Activated CD4-positive, alpha-beta T cell treated with anti-CD3 and anti-CD28 coated beads, Interleukin-2, amount 10 ng/mL, durations not matched to agents 24 days and 14 days (primary cell): ENCODE results near the gene B3GNT9. TPM values are rescaled to one million over a fixed set of nuclear protein-coding genes. Genes with fewer than 3 reads are reported as not detected.

Source experiments
- DNase-seq: peaks from one replicate; pipeline ENCODE4 v3.0.0; 2022
- H3K27ac Mint-ChIP-seq: one replicate; pipeline ENCODE4 v1.8.0; 2022; ENCODE audit warnings: mild to moderate bottlenecking, mixed read lengths
- H3K27me3 Mint-ChIP-seq: one replicate; pipeline ENCODE4 v1.8.0; 2022; ENCODE audit warnings: mixed read lengths
- H3K36me3 Mint-ChIP-seq: one replicate; pipeline ENCODE4 v1.8.0; 2022; ENCODE audit warnings: low read depth, mild to moderate bottlenecking, mixed read lengths
- H3K4me1 Mint-ChIP-seq: one replicate; pipeline ENCODE4 v1.8.0; 2021; ENCODE audit warnings: mixed read lengths
- H3K4me3 Mint-ChIP-seq: one replicate; pipeline ENCODE4 v1.8.0; 2022; ENCODE audit warnings: mild to moderate bottlenecking, moderate library complexity, mixed read lengths
- H3K9me3 Mint-ChIP-seq: one replicate; pipeline ENCODE4 v1.8.0; 2021; ENCODE audit warnings: mixed read lengths
- intact Hi-C: fragments of 100-400 bp; cut with micrococcal nuclease; formaldehyde crosslinking; loops from one replicate; pipeline ENCODE4 v1.15.1; 2023
- total RNA-seq: library from RNA; stranded (reverse); gene quantifications from 2 replicates; pipeline ENCODE4 v1.2.3, GENCODE V29; 2022

The B3GNT9 gene
- total RNA-seq, 1 donor from 2014 or later, result 5.6 TPM

- Mint-ChIP-seq H3K27ac (no peak overlapping the region), H3K9me3 (no peaks in the 10 kb centered on the region)
- intact Hi-C loops, result loop anchor here (2.0 kb wide), 1 partner anchor 65 kb away; the partner anchor contains the start of gene FHOD1
Observed at GRCh38 chr16:67182288-67182687, 31.5 kb upstream of the B3GNT9 start.

GRCh38 chr16:67181346-67181745 is 30.5 kb upstream of the B3GNT9 start:
- Mint-ChIP-seq H3K27me3 (peaks cover 8% of the 10 kb centered on the region), H3K27ac (no peak overlapping the region), H3K36me3 (peaks cover 11% of the 10 kb centered on the region), H3K9me3 (no peaks in the 10 kb centered on the region), H3K4me1 (peaks cover 34% of the 10 kb centered on the region), H3K4me3 (no peak overlapping the region)
- intact Hi-C loops, result no loop called here
- no peak for DNase-seq

More at GRCh38 chr16:67182288-67182687, 31.5 kb upstream of the B3GNT9 start:
- Mint-ChIP-seq H3K4me1 (peaks cover 30% of the 10 kb centered on the region), H3K4me3 (no peak overlapping the region), H3K27me3 (peaks cover 8% of the 10 kb centered on the region), H3K36me3 (peaks cover 6% of the 10 kb centered on the region)
- no peak for DNase-seq

GRCh38 chr16:67180166-67180565 is 29.4 kb upstream of the B3GNT9 start:
- Mint-ChIP-seq H3K9me3 (no peaks in the 10 kb centered on the region), H3K4me3 (no peak overlapping the region), H3K27me3 (peaks cover 2% of the 10 kb centered on the region), H3K36me3 (peaks cover 18% of the 10 kb centered on the region), H3K4me1 (peaks cover 35% of the 10 kb centered on the region), H3K27ac (no peak overlapping the region)
- intact Hi-C loops, result no loop called here
- no peak for DNase-seq

- peak; percentile 75 for DNase-seq
- intact Hi-C loops, result no loop called here
- peaks cover 18% of the 10 kb centered on the region for H3K36me3 Mint-ChIP-seq
- H3K9me3 Mint-ChIP-seq, result no peaks in the 10 kb centered on the region
- no peak overlapping the region for H3K27ac Mint-ChIP-seq
- H3K4me3 Mint-ChIP-seq, result peak overlapping the region; percentile 74
- H3K4me1 Mint-ChIP-seq, result peaks cover 34% of the 10 kb centered on the region
- no peaks in the 10 kb centered on the region for H3K27me3 Mint-ChIP-seq
Observed at GRCh38 chr16:67179421-67180080, 28.8 kb upstream of the B3GNT9 start.

- peak overlapping the region; percentile 74 for H3K4me3 Mint-ChIP-seq
- H3K9me3 Mint-ChIP-seq, result no peaks in the 10 kb centered on the region
- DNase-seq, result peak; percentile 90
- intact Hi-C loops, result no loop called here
- H3K27me3 Mint-ChIP-seq, result no peaks in the 10 kb centered on the region
- peaks cover 21% of the 10 kb centered on the region for H3K36me3 Mint-ChIP-seq
- H3K27ac Mint-ChIP-seq, result no peak overlapping the region
- H3K4me1 Mint-ChIP-seq, result peaks cover 43% of the 10 kb centered on the region
Observed at GRCh38 chr16:67177743-67178699, 27.2 kb upstream of the B3GNT9 start.

- intact Hi-C loops, result no loop called here
- Mint-ChIP-seq H3K4me3 (peak overlapping the region; percentile 74), H3K27me3 (no peaks in the 10 kb centered on the region), H3K36me3 (peaks cover 22% of the 10 kb centered on the region), H3K4me1 (peaks cover 50% of the 10 kb centered on the region), H3K27ac (no peak overlapping the region), H3K9me3 (no peaks in the 10 kb centered on the region)
- no peak for DNase-seq
Observed at GRCh38 chr16:67176662-67177061, 25.9 kb upstream of the B3GNT9 start.

GRCh38 chr16:67174706-67175231 is 24.0 kb upstream of the B3GNT9 start:
- H3K9me3 Mint-ChIP-seq, result no peaks in the 10 kb centered on the region
- intact Hi-C loops, result loop anchor here (1.0 to 2.0 kb wide), 2 partner anchors 9 to 14 kb away; partner anchors contain the start of gene MATCAP1
- H3K27me3 Mint-ChIP-seq, result no peaks in the 10 kb centered on the region
- peaks cover 22% of the 10 kb centered on the region for H3K36me3 Mint-ChIP-seq
- H3K27ac Mint-ChIP-seq, result no peak overlapping the region
- no peak for DNase-seq
- peaks cover 63% of the 10 kb centered on the region for H3K4me1 Mint-ChIP-seq
- peak overlapping the region; percentile 94 for H3K4me3 Mint-ChIP-seq

GRCh38 chr16:67173808-67174705 is 23.3 kb upstream of the B3GNT9 start:
- intact Hi-C loops, result loop anchor here (1.0 to 2.0 kb wide), 2 partner anchors 9 to 13 kb away; partner anchors contain the start of gene MATCAP1
- peak; percentile 94 for DNase-seq
- Mint-ChIP-seq H3K27me3 (no peaks in the 10 kb centered on the region), H3K4me3 (peak overlapping the region; percentile 94), H3K4me1 (peaks cover 62% of the 10 kb centered on the region), H3K9me3 (no peaks in the 10 kb centered on the region), H3K27ac (peak overlapping the region; percentile 88), H3K36me3 (peaks cover 21% of the 10 kb centered on the region)

GRCh38 chr16:67173323-67173722 is 22.5 kb upstream of the B3GNT9 start:
- Mint-ChIP-seq H3K4me3 (peak overlapping the region; percentile 94), H3K27ac (peak overlapping the region; percentile 88), H3K9me3 (no peaks in the 10 kb centered on the region), H3K27me3 (no peaks in the 10 kb centered on the region), H3K4me1 (peaks cover 61% of the 10 kb centered on the region), H3K36me3 (peaks cover 21% of the 10 kb centered on the region)
- DNase-seq, result no peak
- intact Hi-C loops, result no loop called here

- Mint-ChIP-seq H3K4me3 (peak overlapping the region; percentile 86), H3K9me3 (no peaks in the 10 kb centered on the region), H3K27ac (peak overlapping the region; percentile 69), H3K36me3 (peaks cover 22% of the 10 kb centered on the region), H3K4me1 (peaks cover 64% of the 10 kb centered on the region), H3K27me3 (peaks cover 6% of the 10 kb centered on the region)
- intact Hi-C loops, result loop anchor here (1.0 kb wide), 2 partner anchors 10 to 12 kb away; partner anchors contain the start of gene MATCAP1
- no peak for DNase-seq
Observed at GRCh38 chr16:67170949-67171649, 20.3 kb upstream of the B3GNT9 start.

GRCh38 chr16:67170168-67170948 is 19.6 kb upstream of the B3GNT9 start, which contains the start of gene NOL3:
NOL3 (plus strand) TSS chr16:67170538.
- Mint-ChIP-seq H3K27me3 (peaks cover 8% of the 10 kb centered on the region), H3K4me3 (peak within 1 kb of the TSS; percentile 86), H3K27ac (peak within 1 kb of the TSS; percentile 90), H3K36me3 (peaks cover 20% of the 10 kb centered on the region), H3K9me3 (no peaks in the 10 kb centered on the region), H3K4me1 (peaks cover 61% of the 10 kb centered on the region)
- DNase-seq, result peak; percentile 92
- intact Hi-C loops, result loop anchor here (1.0 kb wide), 2 partner anchors 9 to 13 kb away; partner anchors contain the start of gene MATCAP1
